Upper lobe of right lung (tissue), 1 donor: ENCODE results near the gene HES1. TPM values are rescaled to one million over a fixed set of nuclear protein-coding genes. Genes with fewer than 3 reads are reported as not detected.
"Not testable (repeated sequence)": the region's sequence is repeated elsewhere in the genome, so short reads cannot be mapped to it uniquely, and the experiment has no call there.

ENCODE experiments used
- ATAC-seq: fragments of 200-7000 bp; cut with Tn5 transposase; one replicate; pipeline ENCODE4 v1.9.1; 2020; ENCODE audit warnings: mild to moderate bottlenecking, moderate library complexity
- DNase-seq: peaks from one replicate; pipeline ENCODE4 v3.0.0-alpha.2; 2020
- H3K27ac ChIP-seq: fragments of 200-600 bp; one replicate; pipeline ENCODE4 v1.8.0; 2022
- H3K27me3 ChIP-seq: fragments of 200-600 bp; one replicate; pipeline ENCODE4 v1.8.0; 2022; ENCODE audit warnings: mild to moderate bottlenecking
- H3K36me3 ChIP-seq: fragments of 200-600 bp; one replicate; pipeline ENCODE4 v1.8.0; 2022
- H3K4me1 ChIP-seq: fragments of 200-600 bp; one replicate; pipeline ENCODE4 v1.8.0; 2022
- H3K4me3 ChIP-seq: fragments of 200-600 bp; one replicate; pipeline ENCODE4 v1.8.0; 2022; ENCODE audit warnings: mild to moderate bottlenecking
- H3K9me3 ChIP-seq: fragments of 200-600 bp; one replicate; pipeline ENCODE4 v1.8.0; 2022
- intact Hi-C: fragments of 100-400 bp; cut with DNase I; formaldehyde crosslinking; loops from one replicate; pipeline ENCODE4 v1.11.0; 2022
- total RNA-seq: library from RNA; stranded (reverse); fragmentation: NEBNext Ultra II Directional; extraction: Animal tissue kit (Norgen Biotek cat#: 25700); gene quantifications from one replicate; pipeline ENCODE4 v1.2.1, GENCODE V29; 2021
- TF ChIP-seq, protein P1 (sequence below): fragments of 200-600 bp; IDR thresholded peaks from one replicate; pipeline ENCODE4 v1.8.0; 2022; ENCODE audit warnings: antibody characterized with exemption
- donor health status: DM: no; HTN: yes; CAD: no; lungs with severe emphysema.

Gene HES1
- total RNA-seq, 1 donor from 2014 or later = 43.6 TPM

GRCh38 chr3:194142156-194142910 is 6.4 kb downstream of the HES1 start:
- TF ChIP-seq, protein P1, sequence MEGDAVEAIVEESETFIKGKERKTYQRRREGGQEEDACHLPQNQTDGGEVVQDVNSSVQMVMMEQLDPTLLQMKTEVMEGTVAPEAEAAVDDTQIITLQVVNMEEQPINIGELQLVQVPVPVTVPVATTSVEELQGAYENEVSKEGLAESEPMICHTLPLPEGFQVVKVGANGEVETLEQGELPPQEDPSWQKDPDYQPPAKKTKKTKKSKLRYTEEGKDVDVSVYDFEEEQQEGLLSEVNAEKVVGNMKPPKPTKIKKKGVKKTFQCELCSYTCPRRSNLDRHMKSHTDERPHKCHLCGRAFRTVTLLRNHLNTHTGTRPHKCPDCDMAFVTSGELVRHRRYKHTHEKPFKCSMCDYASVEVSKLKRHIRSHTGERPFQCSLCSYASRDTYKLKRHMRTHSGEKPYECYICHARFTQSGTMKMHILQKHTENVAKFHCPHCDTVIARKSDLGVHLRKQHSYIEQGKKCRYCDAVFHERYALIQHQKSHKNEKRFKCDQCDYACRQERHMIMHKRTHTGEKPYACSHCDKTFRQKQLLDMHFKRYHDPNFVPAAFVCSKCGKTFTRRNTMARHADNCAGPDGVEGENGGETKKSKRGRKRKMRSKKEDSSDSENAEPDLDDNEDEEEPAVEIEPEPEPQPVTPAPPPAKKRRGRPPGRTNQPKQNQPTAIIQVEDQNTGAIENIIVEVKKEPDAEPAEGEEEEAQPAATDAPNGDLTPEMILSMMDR = no peak
- Histone ChIP-seq H3K27ac (peak overlapping the region; percentile 96), H3K27me3 (no peaks in the 10 kb centered on the region), H3K36me3 (no peaks in the 10 kb centered on the region), H3K4me3 (peak overlapping the region; percentile 40), H3K9me3 (no peaks in the 10 kb centered on the region), H3K4me1 (peaks cover 45% of the 10 kb centered on the region)
- no peak for ATAC-seq
- intact Hi-C loops = no loop called here
- no peak for DNase-seq

- no peaks in the 10 kb centered on the region for H3K27me3 ChIP-seq
- H3K4me3 ChIP-seq = no peak overlapping the region
- no peaks in the 10 kb centered on the region for H3K9me3 ChIP-seq
- intact Hi-C loops = no loop called here
- ATAC-seq = no peak
- no peak for DNase-seq
- H3K36me3 ChIP-seq = no peaks in the 10 kb centered on the region
- no peak overlapping the region for H3K27ac ChIP-seq
- H3K4me1 ChIP-seq = peaks cover 17% of the 10 kb centered on the region
- TF ChIP-seq, protein P1 = no peak
Measured at GRCh38 chr3:194145702-194146101, 9.8 kb downstream of the HES1 start.

DNA sequence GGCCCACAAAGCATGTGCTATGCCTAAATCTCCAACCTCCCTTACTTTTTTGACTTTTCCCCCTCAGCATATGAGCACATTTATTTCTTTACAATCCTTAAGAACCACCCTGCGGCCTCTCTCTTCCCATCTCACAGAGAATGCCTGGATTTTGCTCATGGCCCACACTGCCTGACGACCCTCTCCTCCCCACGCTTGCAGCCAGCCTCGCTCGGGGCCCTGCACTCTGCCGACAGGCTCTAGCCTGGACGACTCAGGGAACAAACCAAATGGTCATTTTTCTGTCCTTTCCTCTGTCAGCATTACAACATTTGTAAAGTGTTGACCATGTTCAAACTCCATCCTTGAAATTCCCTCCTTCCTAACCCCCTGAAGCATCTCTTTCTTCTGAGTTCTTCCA is 11.7 kb downstream of the HES1 start:
- H3K36me3 ChIP-seq = no peaks in the 10 kb centered on the region
- intact Hi-C loops = no loop called here
- H3K27ac ChIP-seq = no peak overlapping the region
- no peak overlapping the region for H3K4me3 ChIP-seq
- no peaks in the 10 kb centered on the region for H3K9me3 ChIP-seq
- ATAC-seq (no peak), DNase-seq (no peak)
- TF ChIP-seq, protein P1 = no peak
- H3K4me1 ChIP-seq = peaks cover 3% of the 10 kb centered on the region
- H3K27me3 ChIP-seq = no peaks in the 10 kb centered on the region

- H3K27ac ChIP-seq = no peak overlapping the region
- no peaks in the 10 kb centered on the region for H3K4me1 ChIP-seq
- no peaks in the 10 kb centered on the region for H3K9me3 ChIP-seq
- no peaks in the 10 kb centered on the region for H3K36me3 ChIP-seq
- no peaks in the 10 kb centered on the region for H3K27me3 ChIP-seq
- ATAC-seq (no peak), DNase-seq (no peak)
- intact Hi-C loops = no loop called here
- H3K4me3 ChIP-seq = no peak overlapping the region
- TF ChIP-seq, protein P1 = no peak
Measured at GRCh38 chr3:194148383-194148782, 12.4 kb downstream of the HES1 start.

- no peak overlapping the region for H3K27ac ChIP-seq
- TF ChIP-seq, protein P1 = no peak
- ATAC-seq = no peak
- no peak overlapping the region for H3K4me3 ChIP-seq
- H3K9me3 ChIP-seq = no peaks in the 10 kb centered on the region
- H3K27me3 ChIP-seq = no peaks in the 10 kb centered on the region
- DNase-seq = no peak
- intact Hi-C loops = no loop called here
- no peaks in the 10 kb centered on the region for H3K4me1 ChIP-seq
- H3K36me3 ChIP-seq = no peaks in the 10 kb centered on the region
Measured at GRCh38 chr3:194150252-194150934, 14.4 kb downstream of the HES1 start.

- intact Hi-C loops, DNase-seq, H3K4me1 ChIP-seq, H3K27me3 ChIP-seq, H3K36me3 ChIP-seq, H3K9me3 ChIP-seq, H3K27ac ChIP-seq, H3K4me3 ChIP-seq: not testable (repeated sequence)
- ATAC-seq = peak; percentile 63
Measured at GRCh38 chr3:194150935-194151302, 15.0 kb downstream of the HES1 start.
